GM21381 (cell line): ENCODE measurements around the gene TSC22D4.

Experiments used
- ATAC-seq: cut with Tn5 transposase; IDR thresholded peaks from one replicate; pipeline ENCODE4 v1.9.1; 2021; ENCODE audit warnings: mild to moderate bottlenecking, moderate library complexity; ENCODE audit not compliant: unreplicated experiment

TSC22D4 gene

DNA sequence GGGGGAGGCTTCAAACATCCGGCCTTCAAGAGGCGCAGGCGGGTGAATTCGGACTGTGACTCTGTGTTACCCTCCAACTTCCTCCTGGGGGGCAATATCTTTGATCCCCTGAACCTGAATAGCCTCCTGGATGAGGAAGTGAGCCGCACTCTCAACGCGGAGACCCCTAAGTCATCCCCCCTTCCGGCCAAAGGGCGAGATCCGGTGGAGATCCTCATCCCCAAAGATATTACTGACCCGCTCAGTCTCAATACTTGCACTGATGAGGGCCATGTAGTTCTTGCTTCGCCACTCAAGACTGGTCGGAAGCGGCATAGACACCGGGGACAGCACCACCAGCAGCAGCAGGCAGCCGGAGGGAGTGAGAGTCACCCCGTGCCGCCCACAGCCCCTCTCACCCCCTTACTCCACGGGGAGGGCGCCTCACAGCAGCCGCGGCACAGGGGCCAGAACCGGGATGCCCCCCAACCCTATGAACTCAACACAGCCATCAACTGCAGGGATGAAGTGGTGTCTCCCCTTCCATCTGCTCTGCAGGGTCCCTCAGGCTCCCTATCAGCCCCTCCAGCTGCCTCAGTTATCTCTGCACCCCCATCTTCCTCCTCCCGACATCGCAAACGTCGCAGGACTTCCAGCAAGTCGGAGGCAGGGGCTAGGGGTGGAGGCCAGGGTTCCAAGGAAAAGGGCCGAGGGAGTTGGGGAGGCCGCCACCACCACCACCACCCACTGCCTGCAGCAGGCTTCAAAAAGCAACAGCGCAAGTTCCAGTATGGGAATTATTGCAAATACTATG is 48.3 kb downstream of the TSC22D4 start:
- no peak for ATAC-seq

DNA sequence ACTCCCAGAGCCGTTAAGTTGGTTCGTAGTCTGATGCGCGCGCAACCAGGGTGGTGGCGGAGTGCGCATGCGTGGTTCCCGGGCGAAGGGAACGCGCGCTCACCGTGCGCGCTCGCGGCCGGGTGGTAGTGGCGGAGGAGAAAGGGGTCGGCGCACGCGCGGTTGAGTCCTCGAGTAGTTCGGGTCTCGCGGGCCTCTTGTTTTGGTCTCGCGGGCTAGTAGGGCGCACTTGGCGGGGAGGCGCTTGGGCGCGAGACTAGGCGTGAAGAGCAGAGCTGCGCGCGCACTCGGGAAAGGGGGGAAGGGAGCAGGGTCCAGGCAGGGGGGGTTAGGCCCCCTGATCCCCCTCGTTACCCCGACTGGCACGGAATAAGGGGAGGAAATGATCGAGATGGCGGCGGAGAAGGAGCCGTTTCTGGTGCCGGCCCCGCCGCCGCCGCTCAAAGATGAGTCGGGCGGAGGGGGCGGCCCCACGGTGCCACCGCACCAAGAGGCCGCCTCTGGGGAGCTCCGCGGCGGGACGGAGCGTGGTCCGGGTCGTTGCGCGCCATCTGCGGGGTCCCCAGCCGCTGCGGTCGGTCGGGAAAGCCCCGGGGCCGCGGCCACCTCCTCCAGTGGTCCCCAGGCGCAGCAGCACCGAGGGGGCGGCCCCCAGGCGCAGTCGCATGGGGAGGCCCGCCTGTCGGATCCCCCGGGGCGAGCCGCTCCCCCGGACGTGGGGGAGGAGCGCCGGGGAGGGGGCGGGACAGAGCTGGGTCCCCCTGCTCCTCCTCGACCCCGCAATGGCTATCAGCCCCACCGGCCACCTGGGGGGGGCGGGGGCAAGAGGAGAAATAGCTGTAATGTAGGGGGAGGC is 49.1 kb downstream of the TSC22D4 start, which contains the start of gene MEPCE:
Gene MEPCE, plus strand, starts transcription at position 195 of the 856 bp plus-strand sequence. Its CDS starts 188 bp downstream, at position 383.
- peak; percentile 37 for ATAC-seq

DNA sequence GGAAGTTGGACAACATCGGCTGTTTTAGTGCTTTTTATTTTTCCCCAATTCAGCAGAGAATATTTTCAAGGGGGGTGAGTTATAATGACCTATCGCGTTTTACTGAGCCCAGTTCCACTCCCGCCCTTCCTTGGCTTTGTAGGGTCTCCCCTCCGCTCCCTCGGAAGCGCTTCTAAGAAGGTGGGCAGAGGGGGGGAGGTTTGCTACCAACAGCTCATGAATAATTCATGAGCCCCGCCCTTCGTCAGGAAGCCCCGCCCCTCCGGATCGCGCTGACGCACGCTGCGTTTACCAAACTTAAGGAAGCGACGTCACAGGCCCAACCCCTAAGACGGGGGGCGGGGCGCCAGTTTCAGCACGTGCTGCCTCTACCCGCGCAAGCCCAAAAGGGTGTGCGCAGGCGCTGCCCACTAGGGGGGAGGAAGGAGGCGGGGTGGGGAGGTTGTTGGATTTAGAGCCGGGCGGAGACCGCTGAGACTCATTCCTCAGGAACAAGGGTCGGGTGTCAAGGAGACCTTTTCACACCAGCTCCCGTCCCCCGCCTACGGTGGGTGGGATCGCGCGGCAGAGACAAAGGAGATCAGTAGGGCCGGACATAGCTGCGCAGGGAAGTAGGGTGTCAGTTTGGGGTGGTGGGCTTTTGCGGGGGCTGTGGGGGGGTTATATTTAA is 49.9 kb downstream of the TSC22D4 start:
- peak; percentile 40 for ATAC-seq

DNA sequence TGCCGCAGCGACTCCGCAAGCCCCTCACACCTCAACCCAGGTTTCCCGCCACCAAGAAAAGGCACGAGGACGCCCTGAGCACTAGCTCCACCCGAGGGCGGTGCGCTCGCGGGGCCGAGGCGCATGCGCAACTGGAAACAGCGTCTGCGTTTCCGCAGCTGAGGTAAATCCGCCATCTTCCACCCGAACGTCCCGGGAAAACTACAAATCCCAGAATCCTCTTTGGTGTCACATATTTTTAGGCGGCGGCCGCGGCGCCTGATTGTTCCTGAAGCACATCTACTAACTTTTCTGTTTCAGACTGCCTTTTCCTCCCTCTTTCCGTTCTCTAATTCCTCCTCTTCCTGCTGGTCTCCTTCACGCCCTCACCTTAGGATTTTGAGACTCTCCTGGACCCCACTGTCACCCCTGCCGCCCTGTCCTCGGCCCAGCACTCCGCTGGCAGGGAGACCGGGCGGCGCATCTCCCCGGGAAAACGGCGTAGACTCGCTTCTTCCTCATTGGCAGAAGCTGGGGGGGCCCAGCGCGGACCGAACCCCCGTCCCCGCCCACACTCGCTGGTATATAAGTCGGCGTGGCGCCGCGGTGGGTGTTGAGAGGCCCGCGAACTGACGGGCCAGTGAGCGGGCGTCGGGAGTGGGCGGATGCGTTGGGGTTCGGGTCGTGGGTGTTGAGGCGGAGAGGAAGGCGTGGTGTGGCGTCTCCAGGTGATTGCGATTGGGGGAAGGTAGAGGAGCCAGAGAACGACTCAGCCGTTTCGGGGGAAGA is 50.6 kb downstream of the TSC22D4 start, which contains the start of gene ZCWPW1:
Gene ZCWPW1, minus strand, starts transcription at position 505 of the 768 bp plus-strand sequence. CDS start 8,054 bp downstream, outside the sequence.
- peak; percentile 42 for ATAC-seq

DNA sequence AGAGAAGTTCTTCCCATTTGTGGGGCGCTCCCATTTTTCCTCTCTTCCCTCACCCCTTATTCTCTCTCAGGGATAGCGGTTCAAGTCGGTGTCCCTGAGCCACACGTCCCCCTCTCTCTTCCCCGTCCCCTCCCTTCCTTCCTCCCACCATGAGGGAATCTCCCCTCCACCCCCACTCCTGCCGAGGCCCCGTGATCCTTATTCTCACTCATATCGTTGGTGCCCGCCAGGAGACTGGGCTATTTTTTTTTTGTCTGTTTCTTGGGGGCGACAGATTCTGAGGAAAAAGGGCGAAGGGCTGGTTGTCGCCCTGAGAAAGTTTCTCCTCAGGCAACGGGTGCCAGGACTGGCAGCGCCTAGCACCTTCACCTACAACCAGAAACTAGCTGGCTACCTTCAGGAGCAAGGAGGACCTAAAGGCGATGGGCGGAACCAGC is 51.2 kb downstream of the TSC22D4 start:
- no peak for ATAC-seq

DNA sequence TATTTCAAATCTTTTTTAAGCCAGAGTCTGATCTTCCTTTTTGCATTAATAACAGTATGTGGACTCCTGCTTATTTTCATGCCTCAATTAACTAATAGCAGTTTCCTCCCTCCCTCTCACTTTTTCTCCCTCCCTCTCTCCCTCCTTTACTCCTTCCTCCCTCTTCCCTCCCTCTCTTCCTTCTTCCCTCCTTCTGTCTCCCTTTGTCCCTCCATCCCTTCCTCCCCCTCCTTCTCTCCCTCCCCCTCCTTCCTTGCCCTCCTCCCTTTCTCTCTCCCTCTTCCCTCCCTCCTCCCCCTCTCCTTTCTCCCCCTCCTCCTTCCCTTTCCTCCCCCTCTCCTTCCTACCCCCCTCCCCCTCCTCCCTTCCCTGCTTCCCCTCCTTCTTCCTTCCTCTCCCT is 52.5 kb downstream of the TSC22D4 start:
- no peak for ATAC-seq

DNA sequence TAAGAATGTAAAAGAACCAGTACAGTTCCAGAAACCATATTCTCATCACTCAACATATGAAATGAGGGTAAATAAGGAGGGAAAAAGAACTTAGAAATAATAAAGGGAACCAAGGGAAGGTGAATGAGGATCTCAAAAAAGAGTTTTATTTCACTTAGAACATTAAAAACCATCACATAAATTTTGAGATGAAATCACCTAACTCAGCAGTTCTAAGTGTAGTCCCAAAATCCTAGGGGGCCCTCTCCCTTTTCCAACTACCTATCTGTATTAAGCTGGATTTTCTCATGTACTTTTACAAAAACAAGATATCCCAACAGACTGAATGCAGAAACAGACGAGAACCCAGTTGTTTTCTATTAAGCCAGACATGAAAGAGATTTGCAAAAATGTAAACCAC is 53.7 kb downstream of the TSC22D4 start:
- no peak for ATAC-seq

DNA sequence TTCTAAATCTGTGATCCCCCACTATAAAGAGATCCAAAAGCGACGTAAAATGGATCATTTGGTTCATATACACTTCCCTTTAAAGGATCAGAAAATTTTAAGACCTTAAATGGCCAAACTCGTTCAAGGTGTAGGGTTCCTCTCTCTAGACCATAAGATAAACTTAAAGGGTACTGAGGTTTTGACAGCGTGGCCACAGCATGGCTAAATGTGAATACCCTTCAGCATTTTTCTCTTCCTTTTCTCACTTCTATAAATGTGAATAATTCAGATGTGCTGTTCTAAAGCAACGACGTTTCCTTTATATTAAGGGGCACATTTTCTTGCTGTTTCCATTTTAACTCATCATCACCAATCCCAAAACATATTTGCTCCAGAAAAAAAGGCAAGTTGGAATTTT is 55.7 kb downstream of the TSC22D4 start:
- no peak for ATAC-seq

DNA sequence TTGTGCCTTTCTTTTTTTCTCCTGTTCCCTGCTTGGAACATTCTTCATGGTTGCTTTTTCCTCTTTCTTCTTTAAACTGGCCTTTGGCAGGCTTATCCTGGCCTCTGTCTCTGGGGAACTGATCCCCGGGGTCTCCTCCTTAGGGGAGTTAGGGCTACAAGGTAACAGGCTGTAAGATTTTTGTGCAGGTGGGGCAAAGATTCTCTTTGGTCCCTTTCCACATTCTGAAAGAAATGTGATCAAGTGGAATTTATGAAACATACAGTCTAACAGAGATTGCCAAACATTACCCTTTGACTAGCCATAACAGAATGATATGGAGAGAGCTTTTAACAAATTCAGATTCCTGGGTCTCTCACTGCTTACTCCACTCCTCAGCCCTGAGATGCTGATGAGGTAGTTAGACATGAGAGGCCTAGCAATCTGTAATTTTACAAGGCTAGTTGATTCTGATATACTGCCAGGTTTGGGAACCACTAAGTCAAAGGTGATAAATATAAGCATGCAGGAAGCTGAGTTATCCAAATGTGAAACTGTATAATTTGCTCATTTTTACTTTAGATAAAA is 59.3 kb downstream of the TSC22D4 start:
- no peak for ATAC-seq

DNA sequence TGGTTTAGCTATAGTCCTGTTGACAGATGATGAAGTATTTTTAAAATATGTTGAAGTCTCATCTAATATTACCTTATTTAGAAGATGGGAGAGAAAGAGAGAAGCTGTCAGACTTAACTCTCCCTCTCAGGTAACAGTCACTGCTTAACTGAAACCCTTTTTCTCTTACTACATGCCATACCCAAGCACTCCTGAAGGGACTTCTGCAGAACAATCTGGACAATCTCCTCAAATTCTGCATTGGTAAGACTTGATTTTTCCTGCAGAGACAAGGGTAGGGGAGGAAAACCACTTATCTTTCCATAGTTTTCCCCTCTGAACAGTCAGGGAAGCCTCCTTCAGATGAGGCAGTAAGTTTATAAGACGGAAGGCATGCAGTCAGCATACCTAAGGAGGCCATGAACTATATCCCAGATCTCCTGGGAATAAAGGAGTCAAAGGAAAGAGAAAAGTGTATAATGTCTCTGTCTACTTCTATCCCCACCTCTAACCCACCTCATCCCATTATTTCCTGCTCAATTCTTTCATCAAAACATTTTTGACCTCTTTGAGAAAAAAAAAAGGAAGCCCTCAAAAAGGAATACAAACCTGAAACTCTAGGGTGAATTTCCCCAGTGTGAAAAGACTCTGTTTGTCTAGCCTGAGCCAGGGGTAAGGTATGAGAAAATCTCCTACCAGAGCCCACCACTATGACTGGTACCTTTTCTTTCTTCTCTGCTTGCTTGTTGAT is 59.9 kb downstream of the TSC22D4 start:
- ATAC-seq: no peak
